HL-60 (cell line): ENCODE data around the gene FAM83E.

Source experiments
- POLR2AphosphoS5 ChIP-seq: IDR thresholded peaks from 2 replicates; pipeline ENCODE4 v1.6.1; 2012; ENCODE audit warnings: low read depth
- TF ChIP-seq, protein P1 (sequence below): IDR thresholded peaks from 2 replicates; pipeline ENCODE4 v1.6.1; 2012; ENCODE audit warnings: low read depth; ENCODE audit not compliant: insufficient replicate concordance

GRCh38 chr19:48625891-48626327 is 11.0 kb upstream of the FAM83E start:
- no peak for TF ChIP-seq POLR2AphosphoS5
- TF ChIP-seq, protein P1, sequence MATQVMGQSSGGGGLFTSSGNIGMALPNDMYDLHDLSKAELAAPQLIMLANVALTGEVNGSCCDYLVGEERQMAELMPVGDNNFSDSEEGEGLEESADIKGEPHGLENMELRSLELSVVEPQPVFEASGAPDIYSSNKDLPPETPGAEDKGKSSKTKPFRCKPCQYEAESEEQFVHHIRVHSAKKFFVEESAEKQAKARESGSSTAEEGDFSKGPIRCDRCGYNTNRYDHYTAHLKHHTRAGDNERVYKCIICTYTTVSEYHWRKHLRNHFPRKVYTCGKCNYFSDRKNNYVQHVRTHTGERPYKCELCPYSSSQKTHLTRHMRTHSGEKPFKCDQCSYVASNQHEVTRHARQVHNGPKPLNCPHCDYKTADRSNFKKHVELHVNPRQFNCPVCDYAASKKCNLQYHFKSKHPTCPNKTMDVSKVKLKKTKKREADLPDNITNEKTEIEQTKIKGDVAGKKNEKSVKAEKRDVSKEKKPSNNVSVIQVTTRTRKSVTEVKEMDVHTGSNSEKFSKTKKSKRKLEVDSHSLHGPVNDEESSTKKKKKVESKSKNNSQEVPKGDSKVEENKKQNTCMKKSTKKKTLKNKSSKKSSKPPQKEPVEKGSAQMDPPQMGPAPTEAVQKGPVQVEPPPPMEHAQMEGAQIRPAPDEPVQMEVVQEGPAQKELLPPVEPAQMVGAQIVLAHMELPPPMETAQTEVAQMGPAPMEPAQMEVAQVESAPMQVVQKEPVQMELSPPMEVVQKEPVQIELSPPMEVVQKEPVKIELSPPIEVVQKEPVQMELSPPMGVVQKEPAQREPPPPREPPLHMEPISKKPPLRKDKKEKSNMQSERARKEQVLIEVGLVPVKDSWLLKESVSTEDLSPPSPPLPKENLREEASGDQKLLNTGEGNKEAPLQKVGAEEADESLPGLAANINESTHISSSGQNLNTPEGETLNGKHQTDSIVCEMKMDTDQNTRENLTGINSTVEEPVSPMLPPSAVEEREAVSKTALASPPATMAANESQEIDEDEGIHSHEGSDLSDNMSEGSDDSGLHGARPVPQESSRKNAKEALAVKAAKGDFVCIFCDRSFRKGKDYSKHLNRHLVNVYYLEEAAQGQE = no peak
